ENCODE measurements around the gene ASCL3. TPM values are rescaled to one million over a fixed set of nuclear protein-coding genes. Genes with fewer than 3 reads are reported as not detected.
A peak's percentile ranks its signal among the peaks of the same experiment; 100 is the strongest.

Gene ASCL3
- total and polyA plus RNA-seq, 2 of the 8 experiments (the other 6 are each of a cell fraction or from before 2014, with no cell fraction given) = not detected

DNA sequence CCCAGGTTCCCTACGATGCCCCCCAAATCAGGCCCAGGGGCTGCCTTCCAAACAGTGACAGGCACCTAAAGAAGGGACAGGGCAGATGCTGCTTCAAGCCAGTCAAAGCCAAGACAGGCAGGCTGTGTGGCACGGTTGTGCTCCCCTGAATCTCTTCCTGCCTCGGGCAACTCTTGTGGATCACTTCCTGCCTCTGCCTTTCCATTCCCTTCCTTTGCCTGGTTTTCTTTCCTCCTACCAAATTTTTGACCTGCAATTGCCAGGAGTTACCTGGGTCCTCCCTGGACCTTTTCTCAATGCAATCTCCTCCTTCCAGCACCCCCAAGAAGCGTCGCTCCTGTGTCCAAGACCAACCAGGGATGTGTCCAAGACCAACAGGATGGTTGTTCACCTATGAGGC is 15.6 kb downstream of the ASCL3 start:
- no peak overlapping the region for H3K23ac ChIP-seq (ENCODE audit: insufficient read length)
- H3K79me1 ChIP-seq (ENCODE audit: low read depth, low read length) = no peaks in the 10 kb centered on the region; the same call in 1 of the 2 replicates
- H3K9me3 ChIP-seq (ENCODE audit: insufficient read depth in 2 of 2, low read depth in 1 of 2, low read length in 1 of 2) = no peaks in the 10 kb centered on the region
- no peak for FAIRE-seq
- WGBS, 2 experiments (ENCODE audit: extremely low coverage in 1 of 2, insufficient coverage in 1 of 2, insufficient read length in 1 of 2, insufficient replicate concordance in 2 of 2, low coverage in 1 of 2, low lambda C conversion rate in 2 of 2, missing lambda C conversion rate in 1 of 2) = 94% methylated on average over 5 of the region's 5 CpGs; no CpG with 5 or more reads in 1 of the 2 experiments
- no peak overlapping the region for H3K9ac ChIP-seq (replicated peaks in 1 of 4; ENCODE audit: extremely low read depth in 1 of 4, low read depth in 3 of 4, low read length in 3 of 4)
- ChIA-PET CTCF (ENCODE audit: partially characterized antibody) (interaction anchor here (0.6 to 3.4 kb wide), 5 partner anchors 10 to 228 kb away, joined by 3 to 20 read pairs (median 6); no protein-coding TSS in a partner anchor), POLR2A (ENCODE audit: partially characterized antibody) (interaction anchor here (1.4 to 1.8 kb wide), 2 partner anchors 16 to 37 kb away, joined by 3 to 4 read pairs; partner anchors contain the start of gene TMEM9B)
- no peak overlapping the region for H2BK120ac ChIP-seq (replicated peaks; ENCODE audit: low read depth, low read length)
- no peak overlapping the region for H2AK5ac ChIP-seq (ENCODE audit: low read depth, low read length)
- no peak overlapping the region for H4K91ac ChIP-seq (replicated peaks; ENCODE audit: insufficient read length, low read length)
- peak overlapping the region; percentile 43; the same call in 1 of the 2 replicates for H2BK12ac ChIP-seq (ENCODE audit: low read depth, low read length)
- no peak overlapping the region for H2BK15ac ChIP-seq (ENCODE audit: low read length)
- no peaks in the 10 kb centered on the region for H3K27me3 ChIP-seq (replicated peaks in 1 of 4; ENCODE audit: control insufficient read depth in 3 of 4, extremely low read depth in 1 of 4, insufficient read depth in 3 of 4, low read length in 3 of 4)
- no peak overlapping the region for H3K56ac ChIP-seq (replicated peaks; ENCODE audit: insufficient read length, low read depth, low read length)
- H3K23me2 ChIP-seq (ENCODE audit: low read depth, low read length) = no peaks in the 10 kb centered on the region
- H3K4me1 ChIP-seq (replicated peaks in 1 of 4; ENCODE audit: control insufficient read depth in 3 of 4, insufficient read depth in 4 of 4, low read length in 3 of 4) = peaks cover 0 to 2% (median 0%) of the 10 kb centered on the region in 4 experiments; a peak in 2 of 7 replicates
- no peaks in the 10 kb centered on the region for H3K79me2 ChIP-seq (ENCODE audit: control insufficient read depth in 1 of 2, insufficient read depth in 2 of 2, low read length in 2 of 2)
- no peak overlapping the region for H4K8ac ChIP-seq (ENCODE audit: extremely low read depth, insufficient read depth, low read length)
- no peak overlapping the region for H4K5ac ChIP-seq (ENCODE audit: insufficient read length, low read depth, low read length)
- H3K18ac ChIP-seq (ENCODE audit: extremely low read depth, low read length) = no peak overlapping the region
- no peak overlapping the region for H2AFZ ChIP-seq (ENCODE audit: low read length)
- H3K4me2 ChIP-seq (ENCODE audit: insufficient read depth in 1 of 2, low read depth in 2 of 2, low read length in 2 of 2) = no peak overlapping the region
- no peak overlapping the region; the same call in 1 of the 2 replicates for H2BK5ac ChIP-seq (ENCODE audit: low read depth, low read length)
- H3K36me3 ChIP-seq (ENCODE audit: control insufficient read depth in 2 of 4, insufficient read depth in 4 of 4, low read length in 3 of 4) = peaks cover 0 to 6% (median 2%) of the 10 kb centered on the region in 4 experiments; a peak in 3 of 8 replicates
- H3K14ac ChIP-seq (ENCODE audit: insufficient read length) = no peak overlapping the region
- H3K4ac ChIP-seq (replicated peaks; ENCODE audit: insufficient read length, low read depth, low read length) = no peak overlapping the region
- no peak overlapping the region for H2BK20ac ChIP-seq (ENCODE audit: low read length)
- no peaks in the 10 kb centered on the region for H4K20me1 ChIP-seq (replicated peaks in 1 of 2; ENCODE audit: control insufficient read depth in 1 of 2, insufficient read depth in 2 of 2, low read length in 2 of 2)
- H3K4me3 ChIP-seq (ENCODE audit: extremely low read depth in 1 of 4, insufficient read depth in 2 of 4, low read depth in 3 of 4, low read length in 4 of 4) = no peak overlapping the region
- H3K27ac ChIP-seq (ENCODE audit: low read depth, low read length) = no peak overlapping the region
- no peak for DNase-seq (ENCODE audit: low read depth in 1 of 2, low spot score in 2 of 2)
- TF ChIP-seq, protein P1, sequence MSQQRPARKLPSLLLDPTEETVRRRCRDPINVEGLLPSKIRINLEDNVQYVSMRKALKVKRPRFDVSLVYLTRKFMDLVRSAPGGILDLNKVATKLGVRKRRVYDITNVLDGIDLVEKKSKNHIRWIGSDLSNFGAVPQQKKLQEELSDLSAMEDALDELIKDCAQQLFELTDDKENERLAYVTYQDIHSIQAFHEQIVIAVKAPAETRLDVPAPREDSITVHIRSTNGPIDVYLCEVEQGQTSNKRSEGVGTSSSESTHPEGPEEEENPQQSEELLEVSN (IDR thresholded peaks at IDR 0.05) = no peak
- TF ChIP-seq MAFK (IDR thresholded peaks at IDR 0.05; ENCODE audit: low read depth, low read length) (no peak), HDAC6 (IDR thresholded peaks at IDR 0.05; ENCODE audit: low read depth, low read length) (no peak), CEBPB (IDR thresholded peaks at IDR 0.05; ENCODE audit: low read depth, low read length) (no peak), HDAC2 (IDR thresholded peaks at IDR 0.05; ENCODE audit: borderline replicate concordance in 1 of 2, low read depth in 2 of 2, low read length in 2 of 2) (no peak)
- TF ChIP-seq, protein P2, sequence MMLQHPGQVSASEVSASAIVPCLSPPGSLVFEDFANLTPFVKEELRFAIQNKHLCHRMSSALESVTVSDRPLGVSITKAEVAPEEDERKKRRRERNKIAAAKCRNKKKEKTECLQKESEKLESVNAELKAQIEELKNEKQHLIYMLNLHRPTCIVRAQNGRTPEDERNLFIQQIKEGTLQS (IDR thresholded peaks at IDR 0.05; ENCODE audit: insufficient read depth, low read depth, low read length) = no peak

Data from H1 (cell line).